GM12878 (cell line): ENCODE data around the gene CACNA2D3. TPM values are rescaled to one million over a fixed set of nuclear protein-coding genes. Genes with fewer than 3 reads are reported as not detected.

Experiments
- ATAC-seq: fragments of 200-7000 bp; cut with Tn5 transposase; 3 replicates; pipeline ENCODE4 v1.9.1; 2020; ENCODE audit warnings: mild to moderate bottlenecking, moderate library complexity
- BruUV-seq: library from RNA; stranded (reverse); fragments of 400-500 nt; replicated peaks from 2 replicates; lab custom pipeline; 2021; lab: Mats Ljungman, UMichigan
- CTCF ChIA-PET: fragments of 300-600 bp; sonication (Branson Sonifier 250); formaldehyde crosslinking; extraction: SDS; loops from one replicate; lab custom pipeline; 2021; ENCODE audit warnings: inconsistent platforms; lab: Yijun Ruan, JAX
- POLR2A ChIA-PET: fragments of 350-600 bp; formaldehyde crosslinking; extraction: SDS; loops from one replicate; lab custom pipeline; 2021; ENCODE audit warnings: inconsistent platforms; lab: Charles Lee
- RAD21 ChIA-PET: fragments of 300-600 bp; sonication (Branson Sonifier 250); formaldehyde crosslinking; loops from one replicate; lab custom pipeline; 2023; ENCODE audit warnings: antibody characterized with exemption; ENCODE audit not compliant: unreplicated experiment; lab: Charles Lee
- SMC1A ChIA-PET: fragments of 300-600 bp; sonication (Branson Sonifier 250); formaldehyde crosslinking; loops from one replicate; lab custom pipeline; 2023; ENCODE audit not compliant: unreplicated experiment, uncharacterized antibody; lab: Charles Lee
- DNase-seq: peaks from one replicate; pipeline ENCODE4 v3.0.0-alpha.2; 2011; ENCODE audit warnings: low read depth, low spot score
- FAIRE-seq: peaks from 3 replicates; lab custom pipeline; 2011; peaks lifted over from hg19 to GRCh38; lab: Jason Lieb, UNC
- H2AFZ ChIP-seq: 2 replicates; pipeline ENCODE4 v1.6.0; 2011; ENCODE audit warnings: low read depth, low read length, control low read depth; ENCODE audit not compliant: control insufficient read depth
- H3K27ac ChIP-seq: 2 replicates; pipeline ENCODE4 v1.5.1; 2011; ENCODE audit warnings: control low read depth; ENCODE audit not compliant: control insufficient read depth, insufficient read depth
- H3K27me3 ChIP-seq, 2 experiments: replicated peaks in 1 of 2; 2 replicates each; pipeline versions ENCODE4 v1.6.0 to v1.6.1; 2011; ENCODE audit warnings: low read length in 1 of 2; ENCODE audit not compliant: control insufficient read depth in 2 of 2, insufficient read depth in 2 of 2
- H3K36me3 ChIP-seq, 2 experiments: 2 replicates each; pipeline ENCODE4 v1.5.1; 2011; ENCODE audit warnings: low read length in 1 of 2; ENCODE audit not compliant: control insufficient read depth in 2 of 2, insufficient read depth in 2 of 2
- H3K4me1 ChIP-seq: 2 replicates; pipeline ENCODE4 v1.6.1; 2011; ENCODE audit warnings: mild to moderate bottlenecking, low read length, moderate library complexity, mixed read lengths; ENCODE audit not compliant: control insufficient read depth, insufficient read depth
- H3K4me2 ChIP-seq: 2 replicates; pipeline ENCODE4 v1.6.0; 2011; ENCODE audit warnings: control low read depth; ENCODE audit not compliant: control insufficient read depth, insufficient read depth
- H3K4me3 ChIP-seq: fragments of 200-600 bp; sonication (generic); 2 replicates; pipeline ENCODE4 v1.5.1; 2016
- H3K79me2 ChIP-seq: 2 replicates; pipeline ENCODE4 v1.6.0; 2011; ENCODE audit warnings: low read length; ENCODE audit not compliant: control insufficient read depth, insufficient read depth
- H3K9ac ChIP-seq: 2 replicates; pipeline ENCODE4 v1.8.0; 2011; ENCODE audit warnings: low read length, control low read depth, mixed read lengths; ENCODE audit not compliant: control insufficient read depth, insufficient read depth
- H3K9me3 ChIP-seq: replicated peaks from 3 replicates; pipeline ENCODE4 v1.5.1; 2011; ENCODE audit warnings: mild to moderate bottlenecking, low read length; ENCODE audit not compliant: control insufficient read depth, insufficient read depth
- H4K20me1 ChIP-seq: 2 replicates; pipeline ENCODE4 v1.6.0; 2011; ENCODE audit not compliant: control insufficient read depth, insufficient read depth
- EZH2 ChIP-seq: IDR thresholded peaks from 2 replicates; pipeline ENCODE4 v1.6.1; 2012; ENCODE audit warnings: low read depth, mild to moderate bottlenecking, control low read depth, inconsistent platforms, low read length, borderline replicate concordance; ENCODE audit not compliant: control insufficient read depth
- HDAC2 ChIP-seq: fragments of 200-600 bp; sonication (generic); IDR thresholded peaks from 2 replicates; pipeline ENCODE4 v1.6.1; 2017
- HDAC6 ChIP-seq: fragments of 200-600 bp; sonication (generic); IDR thresholded peaks from one replicate; pipeline ENCODE4 v1.8.0; 2017; ENCODE audit warnings: antibody characterized with exemption; ENCODE audit not compliant: unreplicated experiment
- HDGF ChIP-seq: fragments of 450-650 bp; IDR thresholded peaks from 2 replicates; pipeline ENCODE4 v1.6.1; 2016; ENCODE audit warnings: antibody characterized with exemption
- MTA2 ChIP-seq: fragments of 450-650 bp; IDR thresholded peaks from 2 replicates; pipeline ENCODE4 v1.6.1; 2016; ENCODE audit warnings: low read depth, mild to moderate bottlenecking, moderate library complexity
- PAX8 ChIP-seq: fragments of 450-650 bp; IDR thresholded peaks from 2 replicates; pipeline ENCODE4 v1.6.1; 2017; ENCODE audit warnings: mild to moderate bottlenecking, moderate library complexity
- POLR2AphosphoS2 ChIP-seq: IDR thresholded peaks from 2 replicates; pipeline ENCODE4 v1.6.1; 2011; ENCODE audit warnings: low read depth, mild to moderate bottlenecking, low read length, improper control_type of control experiment, moderate library complexity
- RBBP5 ChIP-seq: fragments of 200-600 bp; sonication (generic); conservative IDR thresholded peaks from 2 replicates; pipeline ENCODE4 v1.6.1; 2016
- SMAD1 ChIP-seq: fragments of 450-650 bp; IDR thresholded peaks from 2 replicates; pipeline ENCODE4 v1.6.1; 2018; ENCODE audit warnings: mild to moderate bottlenecking, low read depth; ENCODE audit not compliant: partially characterized antibody
- YY1 ChIP-seq: IDR thresholded peaks from 2 replicates; pipeline ENCODE4 v1.6.1; 2011; ENCODE audit warnings: low read depth, mild to moderate bottlenecking, low read length
- WGBS: methylation state at CpG from one replicate; pipeline ENCODE4 v1.1.6; 2016; ENCODE audit warnings: low lambda C conversion rate; ENCODE audit not compliant: insufficient replicate concordance, insufficient coverage; ENCODE audit errors: missing lambda C conversion rate; 5-methylcytosine and 5-hydroxymethylcytosine counted together
- in situ Hi-C: fragments of 300-500 bp; cut with MboI; formaldehyde crosslinking; loops from 9 replicates; pipeline ENCODE4 v1.14.3; 2018; ENCODE audit warnings: mixed read lengths
- intact Hi-C: fragments of 100-400 bp; cut with micrococcal nuclease; formaldehyde crosslinking; loops from one replicate; pipeline ENCODE4 v1.14.2; 2022; ENCODE audit not compliant: unreplicated experiment
- polyA plus RNA-seq, 11 experiments: library from polyadenylated mRNA; depleted of rRNA in 4 of 11; unstranded in 6 of 11; stranded (reverse) in 5 of 11; fragments of >200 nt; fragmentation: Nextera tagmentation in 4 of 11; fragmentation: Illumina TruSeq in 1 of 11; extraction: Ambion mirVana in 4 of 11; extraction: Trizol in 1 of 11; gene quantifications; 1 replicate in 1 of 11; 2 replicates in 10 of 11; pipeline versions ENCODE4 v1.2.1 to v1.2.3, GENCODE V29; 2011 to 2016; ENCODE audit warnings: inconsistent platforms in 2 of 11, missing spikeins in 2 of 11, low read depth in 1 of 11
- total RNA-seq, 4 experiments: library from RNA; depleted of rRNA in 3 of 4; stranded (reverse); fragments of >200 nt in 3 of 4; fragmentation: Illumina TruSeq in 1 of 4; extraction: Trizol in 1 of 4; gene quantifications; 2 replicates each; pipeline versions ENCODE4 v1.2.1 to v1.2.3, GENCODE V29; 2013 to 2021
- TF ChIP-seq, protein P1 (sequence below): fragments of 450-650 bp; IDR thresholded peaks from 2 replicates; pipeline ENCODE4 v1.6.1; 2014; ENCODE audit warnings: mild to moderate bottlenecking
- TF ChIP-seq, protein P2 (sequence below): IDR thresholded peaks from 2 replicates; pipeline ENCODE4 v1.6.1; 2012; ENCODE audit warnings: mild to moderate bottlenecking, low read depth, low read length
- TF ChIP-seq, protein P3 (sequence below): fragments of 450-650 bp; IDR thresholded peaks from 2 replicates; pipeline ENCODE4 v1.6.1; 2017; ENCODE audit warnings: mild to moderate bottlenecking, moderate library complexity

CACNA2D3 gene
- total and polyA plus RNA-seq, 10 of the 15 experiments (the other 5 are each of a cell fraction or from before 2014, with no cell fraction given): not detected

DNA sequence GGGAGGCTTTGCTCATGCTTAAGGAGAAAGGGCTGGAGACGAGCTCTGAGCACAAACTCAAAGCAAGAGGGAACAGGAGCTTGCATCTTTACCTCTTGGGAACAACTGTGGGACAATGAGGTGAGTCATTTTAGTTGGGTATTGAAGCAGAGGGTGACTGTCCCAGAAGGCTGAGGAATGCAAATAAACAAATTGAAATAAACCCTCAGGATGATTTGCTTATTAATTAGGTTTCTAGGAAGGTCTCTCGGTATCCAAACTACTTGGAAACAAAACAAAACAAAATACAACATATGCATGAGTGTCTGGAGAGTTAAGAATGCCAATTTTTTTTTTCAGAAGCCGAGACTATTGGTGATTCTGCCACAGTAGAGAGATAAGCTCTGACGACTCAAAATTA lies 38.4 kb upstream of the CACNA2D3 start:
- Histone ChIP-seq H3K4me2 (no peak overlapping the region), H3K9ac (no peak overlapping the region), H3K4me3 (no peak overlapping the region), H3K4me1 (no peaks in the 10 kb centered on the region), H3K36me3 (no peaks in the 10 kb centered on the region), H3K9me3 (no peaks in the 10 kb centered on the region), H4K20me1 (no peaks in the 10 kb centered on the region; the same call in none of the 2 replicates), H3K27me3 (peaks cover 3 to 4% of the 10 kb centered on the region in 2 experiments; a peak in 3 of 4 replicates), H3K27ac (no peak overlapping the region), H3K79me2 (no peaks in the 10 kb centered on the region), H2AFZ (no peak overlapping the region)
- WGBS: 1% methylated on average over 4 of the region's 4 CpGs
- POLR2A ChIA-PET: no interaction called here
- intact Hi-C loops (no loop called here), in situ Hi-C loops (no loop called here)
- RAD21 ChIA-PET: no interaction called here
- DNase-seq (no peak), FAIRE-seq (no peak), ATAC-seq (no peak)
- no TSS peak for BruUV-seq
- SMC1A ChIA-PET: no interaction called here
- TF ChIP-seq HDGF (no peak), PAX8 (no peak), MTA2 (no peak), SMAD1 (no peak), HDAC2 (no peak), RBBP5 (no peak), POLR2AphosphoS2 (no peak), HDAC6 (no peak), EZH2 (no peak), YY1 (no peak)
- TF ChIP-seq, protein P1, sequence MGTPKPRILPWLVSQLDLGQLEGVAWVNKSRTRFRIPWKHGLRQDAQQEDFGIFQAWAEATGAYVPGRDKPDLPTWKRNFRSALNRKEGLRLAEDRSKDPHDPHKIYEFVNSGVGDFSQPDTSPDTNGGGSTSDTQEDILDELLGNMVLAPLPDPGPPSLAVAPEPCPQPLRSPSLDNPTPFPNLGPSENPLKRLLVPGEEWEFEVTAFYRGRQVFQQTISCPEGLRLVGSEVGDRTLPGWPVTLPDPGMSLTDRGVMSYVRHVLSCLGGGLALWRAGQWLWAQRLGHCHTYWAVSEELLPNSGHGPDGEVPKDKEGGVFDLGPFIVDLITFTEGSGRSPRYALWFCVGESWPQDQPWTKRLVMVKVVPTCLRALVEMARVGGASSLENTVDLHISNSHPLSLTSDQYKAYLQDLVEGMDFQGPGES: no peak
- TF ChIP-seq, protein P2, sequence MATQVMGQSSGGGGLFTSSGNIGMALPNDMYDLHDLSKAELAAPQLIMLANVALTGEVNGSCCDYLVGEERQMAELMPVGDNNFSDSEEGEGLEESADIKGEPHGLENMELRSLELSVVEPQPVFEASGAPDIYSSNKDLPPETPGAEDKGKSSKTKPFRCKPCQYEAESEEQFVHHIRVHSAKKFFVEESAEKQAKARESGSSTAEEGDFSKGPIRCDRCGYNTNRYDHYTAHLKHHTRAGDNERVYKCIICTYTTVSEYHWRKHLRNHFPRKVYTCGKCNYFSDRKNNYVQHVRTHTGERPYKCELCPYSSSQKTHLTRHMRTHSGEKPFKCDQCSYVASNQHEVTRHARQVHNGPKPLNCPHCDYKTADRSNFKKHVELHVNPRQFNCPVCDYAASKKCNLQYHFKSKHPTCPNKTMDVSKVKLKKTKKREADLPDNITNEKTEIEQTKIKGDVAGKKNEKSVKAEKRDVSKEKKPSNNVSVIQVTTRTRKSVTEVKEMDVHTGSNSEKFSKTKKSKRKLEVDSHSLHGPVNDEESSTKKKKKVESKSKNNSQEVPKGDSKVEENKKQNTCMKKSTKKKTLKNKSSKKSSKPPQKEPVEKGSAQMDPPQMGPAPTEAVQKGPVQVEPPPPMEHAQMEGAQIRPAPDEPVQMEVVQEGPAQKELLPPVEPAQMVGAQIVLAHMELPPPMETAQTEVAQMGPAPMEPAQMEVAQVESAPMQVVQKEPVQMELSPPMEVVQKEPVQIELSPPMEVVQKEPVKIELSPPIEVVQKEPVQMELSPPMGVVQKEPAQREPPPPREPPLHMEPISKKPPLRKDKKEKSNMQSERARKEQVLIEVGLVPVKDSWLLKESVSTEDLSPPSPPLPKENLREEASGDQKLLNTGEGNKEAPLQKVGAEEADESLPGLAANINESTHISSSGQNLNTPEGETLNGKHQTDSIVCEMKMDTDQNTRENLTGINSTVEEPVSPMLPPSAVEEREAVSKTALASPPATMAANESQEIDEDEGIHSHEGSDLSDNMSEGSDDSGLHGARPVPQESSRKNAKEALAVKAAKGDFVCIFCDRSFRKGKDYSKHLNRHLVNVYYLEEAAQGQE: no peak
- TF ChIP-seq, protein P3, sequence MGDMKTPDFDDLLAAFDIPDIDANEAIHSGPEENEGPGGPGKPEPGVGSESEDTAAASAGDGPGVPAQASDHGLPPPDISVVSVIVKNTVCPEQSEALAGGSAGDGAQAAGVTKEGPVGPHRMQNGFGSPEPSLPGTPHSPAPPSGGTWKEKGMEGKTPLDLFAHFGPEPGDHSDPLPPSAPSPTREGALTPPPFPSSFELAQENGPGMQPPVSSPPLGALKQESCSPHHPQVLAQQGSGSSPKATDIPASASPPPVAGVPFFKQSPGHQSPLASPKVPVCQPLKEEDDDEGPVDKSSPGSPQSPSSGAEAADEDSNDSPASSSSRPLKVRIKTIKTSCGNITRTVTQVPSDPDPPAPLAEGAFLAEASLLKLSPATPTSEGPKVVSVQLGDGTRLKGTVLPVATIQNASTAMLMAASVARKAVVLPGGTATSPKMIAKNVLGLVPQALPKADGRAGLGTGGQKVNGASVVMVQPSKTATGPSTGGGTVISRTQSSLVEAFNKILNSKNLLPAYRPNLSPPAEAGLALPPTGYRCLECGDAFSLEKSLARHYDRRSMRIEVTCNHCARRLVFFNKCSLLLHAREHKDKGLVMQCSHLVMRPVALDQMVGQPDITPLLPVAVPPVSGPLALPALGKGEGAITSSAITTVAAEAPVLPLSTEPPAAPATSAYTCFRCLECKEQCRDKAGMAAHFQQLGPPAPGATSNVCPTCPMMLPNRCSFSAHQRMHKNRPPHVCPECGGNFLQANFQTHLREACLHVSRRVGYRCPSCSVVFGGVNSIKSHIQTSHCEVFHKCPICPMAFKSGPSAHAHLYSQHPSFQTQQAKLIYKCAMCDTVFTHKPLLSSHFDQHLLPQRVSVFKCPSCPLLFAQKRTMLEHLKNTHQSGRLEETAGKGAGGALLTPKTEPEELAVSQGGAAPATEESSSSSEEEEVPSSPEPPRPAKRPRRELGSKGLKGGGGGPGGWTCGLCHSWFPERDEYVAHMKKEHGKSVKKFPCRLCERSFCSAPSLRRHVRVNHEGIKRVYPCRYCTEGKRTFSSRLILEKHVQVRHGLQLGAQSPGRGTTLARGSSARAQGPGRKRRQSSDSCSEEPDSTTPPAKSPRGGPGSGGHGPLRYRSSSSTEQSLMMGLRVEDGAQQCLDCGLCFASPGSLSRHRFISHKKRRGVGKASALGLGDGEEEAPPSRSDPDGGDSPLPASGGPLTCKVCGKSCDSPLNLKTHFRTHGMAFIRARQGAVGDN: no peak
- CTCF ChIA-PET: no interaction called here
